PC-9 (cell line): Measurements from ENCODE around the gene TBC1D14.

Experiments used
- EZH2 ChIP-seq: fragments of 200-600 bp; sonication (generic); IDR thresholded peaks from 2 replicates; pipeline ENCODE4 v1.8.0; 2017; ENCODE audit warnings: antibody characterized with exemption, low read depth
- TF ChIP-seq, protein P1 (sequence below): fragments of 200-600 bp; sonication (generic); conservative IDR thresholded peaks from 2 replicates; pipeline ENCODE4 v1.6.1; 2017; ENCODE audit warnings: mixed run types, antibody characterized with exemption, mild to moderate bottlenecking, moderate library complexity

- TF ChIP-seq, protein P1, sequence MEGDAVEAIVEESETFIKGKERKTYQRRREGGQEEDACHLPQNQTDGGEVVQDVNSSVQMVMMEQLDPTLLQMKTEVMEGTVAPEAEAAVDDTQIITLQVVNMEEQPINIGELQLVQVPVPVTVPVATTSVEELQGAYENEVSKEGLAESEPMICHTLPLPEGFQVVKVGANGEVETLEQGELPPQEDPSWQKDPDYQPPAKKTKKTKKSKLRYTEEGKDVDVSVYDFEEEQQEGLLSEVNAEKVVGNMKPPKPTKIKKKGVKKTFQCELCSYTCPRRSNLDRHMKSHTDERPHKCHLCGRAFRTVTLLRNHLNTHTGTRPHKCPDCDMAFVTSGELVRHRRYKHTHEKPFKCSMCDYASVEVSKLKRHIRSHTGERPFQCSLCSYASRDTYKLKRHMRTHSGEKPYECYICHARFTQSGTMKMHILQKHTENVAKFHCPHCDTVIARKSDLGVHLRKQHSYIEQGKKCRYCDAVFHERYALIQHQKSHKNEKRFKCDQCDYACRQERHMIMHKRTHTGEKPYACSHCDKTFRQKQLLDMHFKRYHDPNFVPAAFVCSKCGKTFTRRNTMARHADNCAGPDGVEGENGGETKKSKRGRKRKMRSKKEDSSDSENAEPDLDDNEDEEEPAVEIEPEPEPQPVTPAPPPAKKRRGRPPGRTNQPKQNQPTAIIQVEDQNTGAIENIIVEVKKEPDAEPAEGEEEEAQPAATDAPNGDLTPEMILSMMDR: no peak
- no peak for TF ChIP-seq EZH2
Measured at GRCh38 chr4:6896035-6896434, 13.6 kb upstream of the TBC1D14 start.
